IMR-90 (cell line): ENCODE results near the gene HSH2D. TPM values are rescaled to one million over a fixed set of nuclear protein-coding genes. Genes with fewer than 3 reads are reported as not detected.
A peak's percentile ranks its signal among the peaks of the same experiment; 100 is the strongest.

Experiments
- ATAC-seq: fragments of 200-7000 bp; cut with Tn5 transposase; 2 replicates; pipeline ENCODE4 v1.9.1; 2020; ENCODE audit warnings: low read depth, mild to moderate bottlenecking, moderate library complexity
- Bru-seq: library from RNA; stranded (reverse); fragments of 400-500 nt; gene quantifications from one replicate; lab custom pipeline; 2021; lab: Mats Ljungman, UMichigan
- BruChase-seq, 2 experiments: library from RNA; stranded (reverse); fragments of 400-500 nt; gene quantifications; one replicate each; lab custom pipeline; 2021; lab: Mats Ljungman, UMichigan
- BruUV-seq: library from RNA; stranded (reverse); fragments of 400-500 nt; replicated peaks from 2 replicates; lab custom pipeline; 2021; lab: Mats Ljungman, UMichigan
- CTCF ChIA-PET: fragments of 300-600 bp; formaldehyde crosslinking; extraction: SDS; loops from one replicate; lab custom pipeline; 2021; ENCODE audit warnings: antibody characterized with exemption; lab: Yijun Ruan, JAX
- POLR2A ChIA-PET: fragments of 300-600 bp; sonication (Branson Sonifier 250); formaldehyde crosslinking; loops from one replicate; lab custom pipeline; 2022; ENCODE audit warnings: antibody characterized with exemption; ENCODE audit not compliant: unreplicated experiment; lab: Charles Lee
- DNase-seq: peaks from one replicate; pipeline ENCODE4 v3.0.0; 2013
- H2AFZ ChIP-seq: replicated peaks from 2 replicates; pipeline ENCODE3; 2013; ENCODE audit warnings: low read length, mild to moderate bottlenecking; ENCODE audit not compliant: poor library complexity
- H2AK5ac ChIP-seq: 2 replicates; pipeline ENCODE4 v1.6.1; 2013; ENCODE audit warnings: low read depth, low read length, inconsistent platforms
- H2AK9ac ChIP-seq: replicated peaks from 2 replicates; pipeline ENCODE3; 2013; ENCODE audit warnings: mild to moderate bottlenecking, low read depth, low read length, moderate library complexity; ENCODE audit not compliant: poor library complexity
- H2BK120ac ChIP-seq: 2 replicates; pipeline ENCODE4 v1.6.1; 2013; ENCODE audit warnings: low read depth, low read length, inconsistent platforms
- H2BK15ac ChIP-seq: 3 replicates; pipeline ENCODE4 v1.6.1; 2013; ENCODE audit warnings: low read depth, low read length, inconsistent platforms
- H2BK20ac ChIP-seq: 2 replicates; pipeline ENCODE4 v1.6.1; 2013; ENCODE audit warnings: low read depth, mild to moderate bottlenecking, inconsistent platforms, low read length, moderate library complexity
- H2BK5ac ChIP-seq: 2 replicates; pipeline ENCODE4 v1.6.1; 2013; ENCODE audit warnings: mild to moderate bottlenecking, low read depth, low read length, inconsistent platforms; ENCODE audit not compliant: poor library complexity, severe bottlenecking
- H3K14ac ChIP-seq: replicated peaks from 2 replicates; pipeline ENCODE4 v1.6.1; 2013; ENCODE audit warnings: low read depth, low read length, inconsistent platforms
- H3K18ac ChIP-seq: 2 replicates; pipeline ENCODE4 v1.6.1; 2013; ENCODE audit warnings: low read depth, low read length, control low read depth
- H3K23ac ChIP-seq: 2 replicates; pipeline ENCODE4 v1.6.1; 2013; ENCODE audit warnings: low read depth, low read length, inconsistent platforms
- H3K27ac ChIP-seq: 2 replicates; pipeline ENCODE4 v1.5.1; 2013; ENCODE audit warnings: mild to moderate bottlenecking, control low read depth, low read length; ENCODE audit not compliant: insufficient read depth
- H3K27me3 ChIP-seq: 2 replicates; pipeline ENCODE4 v1.6.1; 2013; ENCODE audit warnings: low read length; ENCODE audit not compliant: control insufficient read depth, insufficient read depth
- H3K36me3 ChIP-seq: 2 replicates; pipeline ENCODE4 v1.6.1; 2013; ENCODE audit warnings: low read length, mixed read lengths; ENCODE audit not compliant: control insufficient read depth, insufficient read depth
- H3K4ac ChIP-seq: 2 replicates; pipeline ENCODE4 v1.6.1; 2013; ENCODE audit warnings: low read depth, low read length, inconsistent platforms
- H3K4me1 ChIP-seq: 2 replicates; pipeline ENCODE4 v1.6.1; 2013; ENCODE audit warnings: low read length, mixed read lengths; ENCODE audit not compliant: control insufficient read depth, insufficient read depth
- H3K4me2 ChIP-seq: 2 replicates; pipeline ENCODE4 v1.6.1; 2013; ENCODE audit warnings: low read depth, mild to moderate bottlenecking, control low read depth, low read length, moderate library complexity
- H3K4me3 ChIP-seq: 2 replicates; pipeline ENCODE4 v1.5.1; 2013; ENCODE audit warnings: low read depth, mild to moderate bottlenecking, control low read depth, low read length, moderate library complexity; ENCODE audit not compliant: insufficient read depth
- H3K56ac ChIP-seq: 2 replicates; pipeline ENCODE4 v1.6.1; 2013; ENCODE audit warnings: low read length, inconsistent platforms; ENCODE audit not compliant: insufficient read depth; ENCODE audit errors: extremely low read depth
- H3K79me1 ChIP-seq, 2 experiments: 2 replicates each; pipeline ENCODE4 v1.6.1; 2013; ENCODE audit warnings: low read length in 2 of 2, inconsistent platforms in 1 of 2, low read depth in 1 of 2
- H3K9ac ChIP-seq: 2 replicates; pipeline ENCODE4 v1.6.1; 2013; ENCODE audit warnings: low read depth, low read length, control low read depth
- H3K9me1 ChIP-seq: 2 replicates; pipeline ENCODE4 v1.6.1; 2013; ENCODE audit warnings: low read length, inconsistent platforms; ENCODE audit not compliant: insufficient read depth
- H3K9me3 ChIP-seq: 2 replicates; pipeline ENCODE4 v1.6.1; 2013; ENCODE audit warnings: low read length; ENCODE audit not compliant: control insufficient read depth, insufficient read depth
- H4K20me1 ChIP-seq: 2 replicates; pipeline ENCODE4 v1.6.1; 2013; ENCODE audit warnings: low read length, inconsistent platforms; ENCODE audit not compliant: insufficient read depth
- H4K5ac ChIP-seq: 2 replicates; pipeline ENCODE4 v1.6.1; 2013; ENCODE audit warnings: mild to moderate bottlenecking, low read depth, low read length, control low read depth
- H4K8ac ChIP-seq, 2 experiments: 2 replicates each; pipeline ENCODE4 v1.6.1; 2013; ENCODE audit warnings: low read depth in 2 of 2, low read length in 2 of 2, control low read depth in 1 of 2, inconsistent platforms in 1 of 2
- H4K91ac ChIP-seq: 2 replicates; pipeline ENCODE4 v1.6.1; 2013; ENCODE audit warnings: low read depth, low read length, inconsistent platforms; ENCODE audit not compliant: insufficient read depth
- BHLHE40 ChIP-seq: fragments of 150-350 bp; IDR thresholded peaks from 2 replicates; pipeline ENCODE4 v1.6.1; 2016; ENCODE audit warnings: mild to moderate bottlenecking, low read depth, low read length
- CEBPB ChIP-seq: IDR thresholded peaks from 2 replicates; pipeline ENCODE4 v1.6.1; 2012; ENCODE audit warnings: low read depth, low read length, improper control_type of control experiment
- CHD1 ChIP-seq: IDR thresholded peaks from 2 replicates; pipeline ENCODE4 v1.6.1; 2012; ENCODE audit warnings: low read depth, low read length, improper control_type of control experiment
- MAFK ChIP-seq: IDR thresholded peaks from 2 replicates; pipeline ENCODE4 v1.6.1; 2012; ENCODE audit warnings: low read depth, low read length, improper control_type of control experiment
- MXI1 ChIP-seq: IDR thresholded peaks from 2 replicates; pipeline ENCODE4 v1.6.1; 2012; ENCODE audit warnings: low read depth, mild to moderate bottlenecking, low read length, moderate library complexity, borderline replicate concordance
- NFE2L2 ChIP-seq: fragments of 150-350 bp; IDR thresholded peaks from 2 replicates; pipeline ENCODE4 v1.6.1; 2016; ENCODE audit warnings: low read depth, mild to moderate bottlenecking, low read length
- POLR2A ChIP-seq: IDR thresholded peaks from 2 replicates; pipeline ENCODE4 v1.6.1; 2012; ENCODE audit warnings: mild to moderate bottlenecking, low read depth, low read length
- SMC3 ChIP-seq: fragments of 150-350 bp; IDR thresholded peaks from 2 replicates; pipeline ENCODE4 v1.6.1; 2016; ENCODE audit warnings: low read depth, mild to moderate bottlenecking, antibody characterized with exemption, low read length, moderate library complexity
- WGBS, 2 experiments: methylation state at CpG; one replicate each; pipeline versions ENCODE4 v1.1.5 to v1.1.7; 2013; ENCODE audit warnings: missing lambda C conversion rate in 2 of 2; ENCODE audit not compliant: insufficient read length in 1 of 2; ENCODE audit errors: extremely low coverage in 2 of 2; 5-methylcytosine and 5-hydroxymethylcytosine counted together
- dilution Hi-C: fragments of 300-500 bp; cut with HindIII; formaldehyde crosslinking; loops from one replicate; pipeline ENCODE4 v1.14.3; 2018; ENCODE audit warnings: low sequenced_read_pairs; ENCODE audit not compliant: unreplicated experiment
- in situ Hi-C: fragments of 300-500 bp; cut with MboI; formaldehyde crosslinking; loops from 3 replicates; pipeline ENCODE4 v1.14.3; 2019; ENCODE audit warnings: low sequenced_read_pairs, inconsistent platforms, mixed read lengths
- intact Hi-C: fragments of 100-400 bp; cut with micrococcal nuclease; formaldehyde crosslinking; loops from 2 replicates; pipeline ENCODE4 v1.10.0; 2022
- long read RNA-seq: library from polyadenylated mRNA; unstranded; transcript quantifications from one replicate; pipeline ENCODE4 v2.0.0, GENCODE V29; 2021; ENCODE audit not compliant: unreplicated experiment
- polyA plus RNA-seq, 3 experiments: library from polyadenylated mRNA; depleted of rRNA; stranded (reverse); fragments of >200 nt; gene quantifications; 2 replicates each; pipeline ENCODE4 v1.2.3, GENCODE V29; 2012; ENCODE audit warnings: low replicate concordance in 1 of 3
- total RNA-seq: library from RNA; depleted of rRNA; stranded (reverse); fragments of >200 nt; gene quantifications from 2 replicates; pipeline ENCODE4 v1.2.3, GENCODE V29; 2012; rRNA removed
- TF ChIP-seq, protein P1 (sequence below): conservative IDR thresholded peaks from 2 replicates; pipeline ENCODE4 v1.5.1; 2012; ENCODE audit warnings: mild to moderate bottlenecking, low read depth, low read length, improper control_type of control experiment

HSH2D gene, protein sequence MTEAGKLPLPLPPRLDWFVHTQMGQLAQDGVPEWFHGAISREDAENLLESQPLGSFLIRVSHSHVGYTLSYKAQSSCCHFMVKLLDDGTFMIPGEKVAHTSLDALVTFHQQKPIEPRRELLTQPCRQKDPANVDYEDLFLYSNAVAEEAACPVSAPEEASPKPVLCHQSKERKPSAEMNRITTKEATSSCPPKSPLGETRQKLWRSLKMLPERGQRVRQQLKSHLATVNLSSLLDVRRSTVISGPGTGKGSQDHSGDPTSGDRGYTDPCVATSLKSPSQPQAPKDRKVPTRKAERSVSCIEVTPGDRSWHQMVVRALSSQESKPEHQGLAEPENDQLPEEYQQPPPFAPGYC
- total RNA-seq (not detected in 2 replicates), polyA plus RNA-seq (2012; rRNA removed) (not detected in 2 replicates), Bru-seq, nascent RNA (percentile 19 among the genes with signal in this experiment), BruChase-seq, experiment 1, labeled RNA remaining after a 6-hour chase (percentile 23 among the genes with signal in this experiment), BruChase-seq, experiment 2, labeled RNA remaining after a 2-hour chase (percentile 15 among the genes with signal in this experiment)
- not detected in 2 replicates for polyA plus RNA-seq (2012; cell fraction: cytosol; rRNA removed)
- polyA plus RNA-seq (2012; cell fraction: nucleus; rRNA removed; ENCODE audit: low replicate concordance), result not detected in 2 replicates
- long read RNA-seq, result 0 reads

DNA sequence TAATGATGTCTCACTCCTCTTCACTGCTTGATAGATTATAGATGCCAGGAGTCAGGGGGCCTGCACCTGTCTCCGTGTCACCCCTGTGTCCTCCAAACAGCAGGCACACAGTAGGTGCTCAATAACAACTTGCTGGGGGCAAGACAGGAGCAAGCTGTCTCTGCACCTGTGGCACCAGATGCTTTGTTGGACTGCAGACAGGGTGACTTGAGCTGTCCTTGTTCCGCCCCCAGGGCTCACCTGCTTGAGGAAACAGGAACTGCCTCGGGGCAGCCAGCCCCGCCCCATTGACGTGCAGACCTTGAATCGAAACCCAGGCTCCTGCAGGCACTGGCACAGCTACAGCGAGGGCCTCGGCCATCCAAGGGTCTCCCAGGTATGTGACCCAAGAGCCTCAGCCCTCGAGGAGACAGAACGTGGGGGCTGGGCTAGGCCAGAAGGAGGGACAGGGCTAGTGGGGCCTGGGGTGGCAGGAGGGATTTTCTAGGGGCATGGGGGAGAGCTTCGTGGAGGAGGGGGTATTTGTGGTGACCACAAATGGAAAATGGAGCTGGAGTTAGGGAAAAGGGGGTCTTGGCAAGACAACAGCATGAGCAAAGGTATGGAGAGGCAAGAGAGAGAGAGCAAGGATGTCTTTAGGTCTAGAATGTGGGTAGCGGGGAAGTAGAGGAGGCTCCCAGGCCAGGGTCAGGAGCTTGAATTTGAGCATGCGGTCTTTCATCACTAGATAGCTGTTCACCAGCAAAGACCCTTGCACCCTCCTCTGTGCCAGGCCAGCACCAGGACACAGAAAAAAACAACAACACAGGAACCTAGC lies at the start of gene HSH2D:
HSH2D (plus strand) TSS at position 287 of the 817 bp plus-strand sequence. CDS start 5,066 bp downstream, outside the sequence.
- BruUV-seq, result no TSS peak
- H2BK120ac ChIP-seq, result no peak within 1 kb of the TSS
- H4K20me1 ChIP-seq, result no peaks in the 10 kb centered on the region
- H3K27me3 ChIP-seq, result no peaks in the 10 kb centered on the region; the same call in 1 of the 2 replicates
- H2AFZ ChIP-seq, result peak within 1 kb of the TSS; percentile 21
- H3K56ac ChIP-seq, result no peak within 1 kb of the TSS
- no peak within 1 kb of the TSS for H3K4me2 ChIP-seq
- no peak for TF ChIP-seq CEBPB
- no peak for TF ChIP-seq SMC3
- TF ChIP-seq BHLHE40, result no peak
- no peak for TF ChIP-seq POLR2A
- TF ChIP-seq NFE2L2, result no peak
- TF ChIP-seq MXI1, result no peak
- TF ChIP-seq CHD1, result no peak
- TF ChIP-seq MAFK, result no peak
- TF ChIP-seq, protein P1, sequence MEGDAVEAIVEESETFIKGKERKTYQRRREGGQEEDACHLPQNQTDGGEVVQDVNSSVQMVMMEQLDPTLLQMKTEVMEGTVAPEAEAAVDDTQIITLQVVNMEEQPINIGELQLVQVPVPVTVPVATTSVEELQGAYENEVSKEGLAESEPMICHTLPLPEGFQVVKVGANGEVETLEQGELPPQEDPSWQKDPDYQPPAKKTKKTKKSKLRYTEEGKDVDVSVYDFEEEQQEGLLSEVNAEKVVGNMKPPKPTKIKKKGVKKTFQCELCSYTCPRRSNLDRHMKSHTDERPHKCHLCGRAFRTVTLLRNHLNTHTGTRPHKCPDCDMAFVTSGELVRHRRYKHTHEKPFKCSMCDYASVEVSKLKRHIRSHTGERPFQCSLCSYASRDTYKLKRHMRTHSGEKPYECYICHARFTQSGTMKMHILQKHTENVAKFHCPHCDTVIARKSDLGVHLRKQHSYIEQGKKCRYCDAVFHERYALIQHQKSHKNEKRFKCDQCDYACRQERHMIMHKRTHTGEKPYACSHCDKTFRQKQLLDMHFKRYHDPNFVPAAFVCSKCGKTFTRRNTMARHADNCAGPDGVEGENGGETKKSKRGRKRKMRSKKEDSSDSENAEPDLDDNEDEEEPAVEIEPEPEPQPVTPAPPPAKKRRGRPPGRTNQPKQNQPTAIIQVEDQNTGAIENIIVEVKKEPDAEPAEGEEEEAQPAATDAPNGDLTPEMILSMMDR, result no peak
- H3K4me1 ChIP-seq, result peaks cover 1% of the 10 kb centered on the region
- dilution Hi-C loops, result no loop called here
- DNase-seq (no peak), ATAC-seq (no peak)
- WGBS, 2 experiments, result 36% methylated on average over 7 of the region's 13 CpGs; no CpG with 5 or more reads in 1 of the 2 experiments
- no peak within 1 kb of the TSS for H3K4me3 ChIP-seq
- no peak within 1 kb of the TSS for H2AK5ac ChIP-seq
- H3K36me3 ChIP-seq, result no peaks in the 10 kb centered on the region
- no peak within 1 kb of the TSS for H3K14ac ChIP-seq
- H3K27ac ChIP-seq, result no peak within 1 kb of the TSS
- no peak within 1 kb of the TSS for H4K8ac ChIP-seq
- intact Hi-C loops, result no loop called here
- no peaks in the 10 kb centered on the region for H3K9me3 ChIP-seq
- no peak within 1 kb of the TSS for H3K4ac ChIP-seq
- no peak within 1 kb of the TSS for H2BK20ac ChIP-seq
- no peak within 1 kb of the TSS for H4K91ac ChIP-seq
- H3K18ac ChIP-seq, result no peak within 1 kb of the TSS
- ChIA-PET CTCF (interaction anchor here (0.6 kb wide), 1 partner anchor 25 kb away, joined by 3 read pairs; no protein-coding TSS in a partner anchor), POLR2A (no interaction called here)
- H3K9me1 ChIP-seq, result peaks cover 6% of the 10 kb centered on the region; the same call in 1 of the 2 replicates
- H2BK5ac ChIP-seq, result no peak within 1 kb of the TSS
- no peaks in the 10 kb centered on the region for H3K79me1 ChIP-seq
- H3K9ac ChIP-seq, result no peak within 1 kb of the TSS
- in situ Hi-C loops, result no loop called here
- H3K23ac ChIP-seq, result no peak within 1 kb of the TSS
- H2AK9ac ChIP-seq, result no peak within 1 kb of the TSS
- no peak within 1 kb of the TSS for H2BK15ac ChIP-seq
- H4K5ac ChIP-seq, result no peak within 1 kb of the TSS
